HFF-Myc (cell line): ENCODE data around the gene KCNH8.

Experiments
- DNase-seq: peaks from one replicate; pipeline ENCODE4 v3.0.0-alpha.2; 2011; ENCODE audit warnings: low read depth; ENCODE audit errors: extremely low read depth
- H3K4me3 ChIP-seq: replicated peaks from 2 replicates; pipeline ENCODE4 v1.5.1; 2011; ENCODE audit warnings: low read depth, mild to moderate bottlenecking, control low read depth, low read length
- TF ChIP-seq, protein P1 (sequence below): IDR thresholded peaks from 2 replicates; pipeline ENCODE4 v1.5.1; 2012; ENCODE audit warnings: mild to moderate bottlenecking, low read depth, low read length, control low read depth; ENCODE audit errors: missing control alignments

The KCNH8 gene

DNA sequence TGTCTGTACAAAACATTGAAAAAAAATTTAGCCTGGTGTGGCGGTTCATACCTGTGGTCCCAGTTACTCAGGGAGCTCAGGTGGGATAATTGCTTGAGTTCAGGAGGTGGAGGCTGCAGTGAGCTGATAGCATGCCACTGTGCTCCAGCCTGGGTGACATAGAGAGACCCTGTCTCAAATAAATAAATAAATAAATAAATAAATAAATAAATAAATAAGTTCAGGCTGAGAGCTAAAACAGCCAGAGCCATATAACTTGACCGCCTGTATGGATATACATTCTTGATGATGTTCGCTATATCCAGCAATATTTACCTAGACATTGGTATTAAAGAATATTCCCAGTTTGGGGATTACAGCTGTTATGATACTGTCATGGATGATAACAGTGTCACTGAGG, 146.9 kb downstream of the KCNH8 start:
- TF ChIP-seq, protein P1, sequence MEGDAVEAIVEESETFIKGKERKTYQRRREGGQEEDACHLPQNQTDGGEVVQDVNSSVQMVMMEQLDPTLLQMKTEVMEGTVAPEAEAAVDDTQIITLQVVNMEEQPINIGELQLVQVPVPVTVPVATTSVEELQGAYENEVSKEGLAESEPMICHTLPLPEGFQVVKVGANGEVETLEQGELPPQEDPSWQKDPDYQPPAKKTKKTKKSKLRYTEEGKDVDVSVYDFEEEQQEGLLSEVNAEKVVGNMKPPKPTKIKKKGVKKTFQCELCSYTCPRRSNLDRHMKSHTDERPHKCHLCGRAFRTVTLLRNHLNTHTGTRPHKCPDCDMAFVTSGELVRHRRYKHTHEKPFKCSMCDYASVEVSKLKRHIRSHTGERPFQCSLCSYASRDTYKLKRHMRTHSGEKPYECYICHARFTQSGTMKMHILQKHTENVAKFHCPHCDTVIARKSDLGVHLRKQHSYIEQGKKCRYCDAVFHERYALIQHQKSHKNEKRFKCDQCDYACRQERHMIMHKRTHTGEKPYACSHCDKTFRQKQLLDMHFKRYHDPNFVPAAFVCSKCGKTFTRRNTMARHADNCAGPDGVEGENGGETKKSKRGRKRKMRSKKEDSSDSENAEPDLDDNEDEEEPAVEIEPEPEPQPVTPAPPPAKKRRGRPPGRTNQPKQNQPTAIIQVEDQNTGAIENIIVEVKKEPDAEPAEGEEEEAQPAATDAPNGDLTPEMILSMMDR = no peak
- no peak overlapping the region for H3K4me3 ChIP-seq
- DNase-seq = no peak

DNA sequence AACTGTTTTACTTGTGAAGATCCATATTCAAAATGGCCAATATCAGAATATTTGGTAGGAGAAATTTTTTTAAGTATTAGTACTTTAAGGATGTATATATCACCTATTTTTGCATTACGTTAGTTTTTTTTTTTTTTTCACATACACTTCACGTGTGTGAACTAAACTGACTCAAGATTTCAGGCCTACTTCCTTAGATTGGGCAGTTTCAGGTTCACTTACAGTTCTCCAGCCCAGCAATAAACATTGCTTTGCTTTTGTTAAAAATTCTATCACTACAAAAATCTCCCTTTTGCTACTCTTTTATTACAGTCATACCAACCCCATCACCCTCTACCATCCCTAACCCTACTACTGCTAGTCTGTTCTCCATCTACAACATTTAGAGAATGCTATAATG, 183.6 kb downstream of the KCNH8 start:
- DNase-seq = no peak
- H3K4me3 ChIP-seq = no peak overlapping the region
- TF ChIP-seq, protein P1 = no peak

DNA sequence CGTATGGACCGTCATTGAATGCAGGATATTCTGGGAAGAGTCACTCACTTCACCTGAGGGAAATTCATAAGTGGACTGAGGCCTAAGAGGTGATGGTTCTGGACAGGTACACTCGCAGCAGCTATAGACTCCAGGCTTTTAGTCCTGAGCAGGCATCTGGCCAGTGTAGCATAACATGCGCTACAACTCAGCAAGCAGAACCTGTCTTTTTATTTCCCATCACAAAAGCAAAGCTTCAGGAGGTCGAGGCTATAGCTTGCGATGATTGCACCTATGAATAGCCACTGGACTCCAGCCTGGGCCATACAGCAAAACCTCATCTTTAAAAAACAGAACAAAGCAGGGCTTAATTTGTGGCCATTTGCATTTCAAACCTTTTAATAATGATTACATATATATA, 185.8 kb downstream of the KCNH8 start:
- H3K4me3 ChIP-seq = no peak overlapping the region
- no peak for DNase-seq
- TF ChIP-seq, protein P1 = no peak

DNA sequence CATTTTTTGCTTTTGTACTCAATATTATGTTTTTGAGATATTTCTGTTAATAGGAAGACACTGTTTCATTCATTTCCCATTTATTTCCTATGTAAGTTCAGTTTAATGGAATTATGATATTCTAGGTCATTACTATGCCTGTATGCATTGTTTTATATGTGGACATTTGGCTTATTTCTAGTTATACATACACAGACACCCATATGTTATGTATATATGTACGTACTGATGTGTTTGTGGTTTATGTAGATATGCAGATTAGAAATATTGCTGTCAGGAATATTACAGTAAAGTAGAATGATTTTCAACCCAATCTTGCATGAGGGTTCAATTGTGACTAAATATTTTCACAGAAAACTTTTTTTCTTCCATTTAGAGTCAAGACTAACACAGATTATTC, 190.5 kb downstream of the KCNH8 start:
- TF ChIP-seq, protein P1 = no peak

DNA sequence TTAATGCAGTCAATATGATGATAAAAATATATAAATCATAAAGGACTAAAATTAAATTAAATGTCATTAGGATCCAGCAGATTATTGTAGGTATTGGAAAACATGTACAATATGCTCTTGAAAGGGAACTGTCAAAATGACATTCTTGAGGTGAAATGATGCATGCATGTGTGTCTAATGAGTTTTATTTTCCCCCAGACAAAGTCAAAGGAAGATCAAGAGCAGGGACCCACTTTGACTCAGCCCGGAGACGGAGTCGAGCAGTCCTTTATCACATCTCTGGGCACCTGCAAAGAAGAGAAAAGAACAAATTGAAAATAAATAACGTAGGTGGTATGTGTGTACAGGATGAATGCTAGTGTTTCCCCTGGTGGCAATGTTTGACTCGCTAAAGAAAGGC, 194.1 kb downstream of the KCNH8 start:
- DNase-seq = no peak
- H3K4me3 ChIP-seq = no peak overlapping the region
- TF ChIP-seq, protein P1 = no peak

More for the DNA sequence above, 190.5 kb downstream of the KCNH8 start:
- no peak overlapping the region for H3K4me3 ChIP-seq
- DNase-seq = no peak

DNA sequence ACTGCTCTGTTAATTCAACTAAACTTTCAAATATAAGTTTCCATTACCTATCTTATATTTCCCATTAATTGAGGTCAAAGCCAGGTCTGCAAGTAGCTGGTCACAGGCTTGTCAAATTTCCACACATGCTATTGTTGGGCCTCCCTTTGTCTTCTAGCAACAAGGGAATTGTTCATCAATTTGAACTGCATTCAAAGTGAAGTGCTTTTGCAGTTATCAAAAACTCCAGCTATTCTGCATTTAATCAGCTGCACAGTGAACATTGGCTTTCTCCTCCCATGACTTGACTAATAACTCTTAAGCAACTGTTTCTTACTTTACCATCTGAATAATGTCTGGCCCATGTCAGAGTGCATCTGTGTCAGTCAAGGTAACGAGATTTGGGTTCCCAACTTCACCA, 198.4 kb downstream of the KCNH8 start:
- no peak for DNase-seq
- TF ChIP-seq, protein P1 = no peak
- H3K4me3 ChIP-seq = no peak overlapping the region

DNA sequence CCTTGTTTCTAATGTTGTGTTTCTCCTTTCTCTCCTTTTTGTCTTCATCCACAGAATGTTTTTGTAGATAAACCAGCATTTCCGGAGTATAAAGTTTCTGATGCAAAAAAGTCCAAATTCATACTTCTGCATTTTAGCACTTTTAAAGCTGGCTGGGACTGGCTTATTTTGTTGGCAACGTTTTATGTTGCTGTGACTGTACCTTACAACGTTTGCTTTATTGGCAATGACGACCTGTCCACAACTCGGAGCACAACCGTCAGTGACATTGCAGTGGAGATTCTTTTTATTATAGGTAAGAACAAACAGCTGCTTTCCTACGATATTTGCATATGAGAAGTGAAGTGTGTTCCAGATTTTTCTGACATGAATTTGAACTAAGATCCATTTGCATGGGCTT, 199.4 kb downstream of the KCNH8 start:
- TF ChIP-seq, protein P1 = no peak
- DNase-seq = no peak
- no peak overlapping the region for H3K4me3 ChIP-seq
